PC-9 (cell line): ENCODE data around the gene MR1. TPM values are rescaled to one million over a fixed set of nuclear protein-coding genes. Genes with fewer than 3 reads are reported as not detected.
A peak's percentile ranks its signal among the peaks of the same experiment; 100 is the strongest.

ENCODE experiments used
- BruUV-seq: library from RNA; stranded (reverse); fragments of 400-500 nt; replicated peaks from 2 replicates; lab custom pipeline; 2021; lab: Mats Ljungman, UMichigan
- CTCF ChIA-PET: fragments of 300-600 bp; sonication (Branson Sonifier 250); formaldehyde crosslinking; loops from one replicate; lab custom pipeline; 2022; ENCODE audit warnings: antibody characterized with exemption; lab: Charles Lee
- POLR2A ChIA-PET: fragments of 300-600 bp; sonication (Branson Sonifier 250); formaldehyde crosslinking; loops from one replicate; lab custom pipeline; 2022; ENCODE audit warnings: antibody characterized with exemption; ENCODE audit not compliant: unreplicated experiment; lab: Charles Lee
- DNase-seq, 2 experiments: peaks; one replicate each; pipeline versions ENCODE4 v3.0.0 to v3.0.0-alpha.2; 2015 to 2022; ENCODE audit warnings: mixed read lengths in 1 of 2
- H2AFZ ChIP-seq: fragments of 200-600 bp; sonication (generic); 2 replicates; pipeline ENCODE4 v1.8.1; 2017; ENCODE audit warnings: antibody characterized with exemption
- H3F3A ChIP-seq: fragments of 200-600 bp; sonication (generic); 2 replicates; pipeline ENCODE4 v1.8.1; 2017; ENCODE audit warnings: antibody characterized with exemption, mild to moderate bottlenecking, low read depth; ENCODE audit not compliant: insufficient read depth
- H3K27ac ChIP-seq: fragments of 200-600 bp; sonication (generic); 2 replicates; pipeline ENCODE4 v1.6.1; 2016; ENCODE audit warnings: mixed run types
- H3K27me3 ChIP-seq: fragments of 200-600 bp; sonication (generic); 2 replicates; pipeline ENCODE4 v1.6.1; 2016; ENCODE audit warnings: low read depth, mixed run types; ENCODE audit not compliant: insufficient read depth
- H3K36me3 ChIP-seq: fragments of 200-600 bp; sonication (generic); 2 replicates; pipeline ENCODE4 v1.6.1; 2016; ENCODE audit warnings: low read depth, mixed run types
- H3K4me1 ChIP-seq: fragments of 200-600 bp; sonication (generic); replicated peaks from 2 replicates; pipeline ENCODE4 v1.6.1; 2016; ENCODE audit warnings: mixed run types; ENCODE audit not compliant: insufficient read depth
- H3K4me2 ChIP-seq: fragments of 200-600 bp; sonication (generic); 2 replicates; pipeline ENCODE4 v1.6.1; 2017; ENCODE audit warnings: mixed run types
- H3K4me3 ChIP-seq: fragments of 200-600 bp; sonication (generic); 2 replicates; pipeline ENCODE4 v1.6.1; 2016; ENCODE audit warnings: mixed run types
- H3K79me2 ChIP-seq: fragments of 200-600 bp; sonication (generic); 2 replicates; pipeline ENCODE4 v1.6.1; 2017; ENCODE audit warnings: low read depth, mixed run types
- H3K9me2 ChIP-seq: fragments of 200-600 bp; sonication (generic); 2 replicates; pipeline ENCODE4 v1.8.1; 2017; ENCODE audit warnings: mild to moderate bottlenecking; ENCODE audit not compliant: insufficient read depth
- H3K9me3 ChIP-seq: fragments of 200-600 bp; sonication (generic); 2 replicates; pipeline ENCODE4 v1.8.1; 2016; ENCODE audit warnings: low read depth; ENCODE audit not compliant: insufficient read depth
- H4K20me1 ChIP-seq: fragments of 200-600 bp; sonication (generic); 2 replicates; pipeline ENCODE4 v1.8.1; 2017; ENCODE audit not compliant: insufficient read depth
- EZH2 ChIP-seq: fragments of 200-600 bp; sonication (generic); IDR thresholded peaks from 2 replicates; pipeline ENCODE4 v1.8.0; 2017; ENCODE audit warnings: antibody characterized with exemption, low read depth
- intact Hi-C: fragments of 100-400 bp; cut with micrococcal nuclease; formaldehyde crosslinking; loops from one replicate; pipeline ENCODE4 v1.10.0; 2022; ENCODE audit not compliant: unreplicated experiment
- total RNA-seq: library from RNA; stranded (reverse); gene quantifications from 2 replicates; pipeline ENCODE4 v1.2.3, GENCODE V29; 2021
- TF ChIP-seq, protein P1 (sequence below): fragments of 200-600 bp; sonication (generic); conservative IDR thresholded peaks from 2 replicates; pipeline ENCODE4 v1.6.1; 2017; ENCODE audit warnings: mixed run types, antibody characterized with exemption, mild to moderate bottlenecking, moderate library complexity

The MR1 gene
- total RNA-seq, 1 experiment from 2014 or later: 15.5 TPM

DNA sequence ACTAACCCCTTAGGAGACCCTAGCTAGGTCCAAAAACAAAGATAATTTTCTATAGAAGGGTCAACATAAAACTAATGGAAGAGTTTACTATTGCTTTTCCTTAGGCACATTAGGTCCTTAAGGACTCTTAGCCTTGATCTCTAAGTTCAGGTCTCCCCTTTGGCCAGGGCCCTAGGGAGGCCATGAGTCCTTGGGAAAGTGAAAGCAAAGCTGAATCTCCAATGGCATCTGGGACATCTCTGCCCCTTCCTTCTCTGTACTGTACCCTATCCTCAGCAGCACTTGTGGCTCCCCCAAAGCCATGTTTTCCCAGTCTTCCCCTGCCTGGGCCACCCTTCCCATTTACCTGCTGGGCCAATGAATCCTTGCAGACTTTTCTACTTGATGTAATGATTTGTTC, 69.1 kb downstream of the MR1 start:
- Histone ChIP-seq H3K36me3 (no peaks in the 10 kb centered on the region), H3K27me3 (no peaks in the 10 kb centered on the region), H3K9me3 (no peaks in the 10 kb centered on the region), H3K27ac (peak overlapping the region; percentile 96), H4K20me1 (no peaks in the 10 kb centered on the region), H3K4me1 (peaks cover 76% of the 10 kb centered on the region), H3K4me2 (peak overlapping the region; percentile 99), H3F3A (peaks cover 51% of the 10 kb centered on the region), H2AFZ (no peak overlapping the region), H3K79me2 (peaks cover 28% of the 10 kb centered on the region), H3K9me2 (no peaks in the 10 kb centered on the region), H3K4me3 (peak overlapping the region; percentile 64; the same call in 1 of the 2 replicates)
- ChIA-PET CTCF (no interaction called here), POLR2A (interaction anchor here (1.0 kb wide), 1 partner anchor 14 kb away, joined by 4 read pairs; no protein-coding TSS in a partner anchor)
- no TSS peak for BruUV-seq
- intact Hi-C loops: no loop called here
- TF ChIP-seq, protein P1, sequence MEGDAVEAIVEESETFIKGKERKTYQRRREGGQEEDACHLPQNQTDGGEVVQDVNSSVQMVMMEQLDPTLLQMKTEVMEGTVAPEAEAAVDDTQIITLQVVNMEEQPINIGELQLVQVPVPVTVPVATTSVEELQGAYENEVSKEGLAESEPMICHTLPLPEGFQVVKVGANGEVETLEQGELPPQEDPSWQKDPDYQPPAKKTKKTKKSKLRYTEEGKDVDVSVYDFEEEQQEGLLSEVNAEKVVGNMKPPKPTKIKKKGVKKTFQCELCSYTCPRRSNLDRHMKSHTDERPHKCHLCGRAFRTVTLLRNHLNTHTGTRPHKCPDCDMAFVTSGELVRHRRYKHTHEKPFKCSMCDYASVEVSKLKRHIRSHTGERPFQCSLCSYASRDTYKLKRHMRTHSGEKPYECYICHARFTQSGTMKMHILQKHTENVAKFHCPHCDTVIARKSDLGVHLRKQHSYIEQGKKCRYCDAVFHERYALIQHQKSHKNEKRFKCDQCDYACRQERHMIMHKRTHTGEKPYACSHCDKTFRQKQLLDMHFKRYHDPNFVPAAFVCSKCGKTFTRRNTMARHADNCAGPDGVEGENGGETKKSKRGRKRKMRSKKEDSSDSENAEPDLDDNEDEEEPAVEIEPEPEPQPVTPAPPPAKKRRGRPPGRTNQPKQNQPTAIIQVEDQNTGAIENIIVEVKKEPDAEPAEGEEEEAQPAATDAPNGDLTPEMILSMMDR: no peak
- TF ChIP-seq EZH2: no peak
- DNase-seq: no peak

DNA sequence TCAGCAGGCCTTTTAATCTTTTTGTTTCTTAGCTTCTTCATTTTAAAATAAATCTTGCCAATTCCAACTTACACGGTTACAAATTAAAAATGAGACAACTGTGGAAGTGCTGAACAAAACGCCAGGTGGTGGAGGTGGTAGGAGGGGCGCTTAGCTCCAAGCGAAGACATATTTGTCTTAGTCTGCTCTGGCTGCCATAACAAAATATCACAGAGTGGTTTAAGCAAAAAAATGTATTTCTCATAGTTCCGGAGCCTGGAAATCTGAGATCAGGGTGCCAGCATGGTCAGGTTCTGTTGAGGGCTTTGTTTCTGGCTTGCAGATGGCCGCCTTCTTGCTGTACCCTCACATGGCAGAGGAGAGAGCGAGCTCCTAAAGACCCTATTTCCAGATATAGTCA, 69.6 kb downstream of the MR1 start:
- Histone ChIP-seq H3K4me2 (peak overlapping the region; percentile 99), H3K9me3 (no peaks in the 10 kb centered on the region), H3K4me3 (peak overlapping the region; percentile 64; the same call in 1 of the 2 replicates), H3K4me1 (peaks cover 76% of the 10 kb centered on the region), H3K27ac (peak overlapping the region; percentile 96), H3K9me2 (no peaks in the 10 kb centered on the region), H3F3A (peaks cover 45% of the 10 kb centered on the region), H4K20me1 (no peaks in the 10 kb centered on the region), H3K79me2 (peaks cover 28% of the 10 kb centered on the region), H3K36me3 (no peaks in the 10 kb centered on the region), H3K27me3 (no peaks in the 10 kb centered on the region), H2AFZ (no peak overlapping the region)
- intact Hi-C loops: no loop called here
- no peak for TF ChIP-seq EZH2
- TF ChIP-seq, protein P1: no peak
- no TSS peak for BruUV-seq
- ChIA-PET CTCF (no interaction called here), POLR2A (interaction anchor here (1.0 kb wide), 1 partner anchor 14 kb away, joined by 4 read pairs; no protein-coding TSS in a partner anchor)
- DNase-seq: no peak

DNA sequence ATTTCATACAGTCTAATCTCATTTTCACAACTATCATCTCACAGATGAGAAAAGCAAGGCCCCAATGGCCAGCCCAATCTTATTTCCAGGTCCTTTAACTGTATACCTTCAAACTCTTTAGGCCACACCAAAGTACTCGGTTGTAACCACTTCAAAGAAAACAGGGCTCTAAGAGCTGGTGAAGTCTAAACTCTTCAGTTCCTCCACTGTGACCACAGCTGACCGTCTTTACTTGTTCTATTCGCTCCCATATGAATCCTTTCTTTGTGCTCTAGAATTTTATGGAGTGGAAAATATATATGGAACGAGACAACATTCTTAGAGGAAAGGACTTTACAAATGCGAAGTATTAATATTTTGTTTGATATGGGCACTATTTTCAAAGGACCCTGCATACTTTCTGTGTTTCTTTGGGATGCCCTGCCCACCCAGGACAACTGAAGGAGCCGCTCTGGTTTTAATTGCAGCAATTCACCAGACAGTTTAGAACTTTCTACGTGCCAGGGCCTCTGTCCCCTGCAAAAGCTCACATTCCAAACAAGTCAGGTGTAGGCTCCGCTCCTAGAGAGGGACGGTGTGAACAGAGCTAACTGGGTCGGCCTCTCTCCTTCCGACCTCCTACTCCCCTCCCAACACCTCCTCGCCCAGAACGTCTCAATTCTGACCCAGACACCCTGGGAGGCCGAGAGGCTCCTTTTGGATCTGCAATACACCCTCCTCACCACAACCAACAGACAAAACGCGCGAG, 70.4 kb downstream of the MR1 start:
- H3K27ac ChIP-seq: peak overlapping the region; percentile 96
- peak overlapping the region; percentile 64 for H3K4me3 ChIP-seq
- CTCF ChIA-PET: interaction anchor here (0.6 to 0.9 kb wide), 3 partner anchors 13 to 15 kb away, joined by 3 to 4 read pairs (median 3); no protein-coding TSS in a partner anchor
- intact Hi-C loops: no loop called here
- H3F3A ChIP-seq: peaks cover 37% of the 10 kb centered on the region
- no TSS peak for BruUV-seq
- DNase-seq: peak in 1 of 2 experiments; percentile 54
- POLR2A ChIA-PET: interaction anchor here (0.5 to 1.4 kb wide), 6 partner anchors 14 to 38 kb away, joined by 3 to 10 read pairs (median 7); no protein-coding TSS in a partner anchor
- no peak overlapping the region for H2AFZ ChIP-seq
- no peaks in the 10 kb centered on the region for H3K9me2 ChIP-seq
- no peak for TF ChIP-seq EZH2
- TF ChIP-seq, protein P1: no peak
- H3K4me1 ChIP-seq: peaks cover 71% of the 10 kb centered on the region
- H3K27me3 ChIP-seq: no peaks in the 10 kb centered on the region
- peaks cover 28% of the 10 kb centered on the region for H3K79me2 ChIP-seq
- H4K20me1 ChIP-seq: no peaks in the 10 kb centered on the region
- H3K36me3 ChIP-seq: no peaks in the 10 kb centered on the region
- no peaks in the 10 kb centered on the region for H3K9me3 ChIP-seq
- H3K4me2 ChIP-seq: peak overlapping the region; percentile 99
